GM19238 (cell line): Measurements from ENCODE around the gene IGF2BP2.

Experiments
- DNase-seq: peaks from one replicate; pipeline ENCODE4 v3.0.0; 2011; ENCODE audit warnings: low spot score; ENCODE audit not compliant: insufficient read length

The IGF2BP2 gene

GRCh38 chr3:185767002-185767688 lies 57.7 kb downstream of the IGF2BP2 start:
- DNase-seq, result no peak

GRCh38 chr3:185766329-185767001 lies 58.4 kb downstream of the IGF2BP2 start:
- DNase-seq, result no peak

GRCh38 chr3:185764980-185765370 lies 59.9 kb downstream of the IGF2BP2 start:
- no peak for DNase-seq

GRCh38 chr3:185764163-185764979 lies 60.5 kb downstream of the IGF2BP2 start:
- no peak for DNase-seq

- DNase-seq, result no peak
Observed at GRCh38 chr3:185763347-185764005, 61.4 kb downstream of the IGF2BP2 start.

- DNase-seq, result no peak
Observed at GRCh38 chr3:185760550-185760949, 64.3 kb downstream of the IGF2BP2 start.

GRCh38 chr3:185760088-185760487 lies 64.8 kb downstream of the IGF2BP2 start:
- no peak for DNase-seq

GRCh38 chr3:185759512-185759911 lies 65.3 kb downstream of the IGF2BP2 start:
- DNase-seq, result no peak

- DNase-seq, result no peak
Observed at GRCh38 chr3:185758912-185759311, 65.9 kb downstream of the IGF2BP2 start.

- no peak for DNase-seq
Observed at GRCh38 chr3:185757176-185757575, 67.7 kb downstream of the IGF2BP2 start.

GRCh38 chr3:185756477-185756876 lies 68.4 kb downstream of the IGF2BP2 start:
- DNase-seq, result no peak

GRCh38 chr3:185754920-185755319 lies 69.9 kb downstream of the IGF2BP2 start:
- no peak for DNase-seq

GRCh38 chr3:185753354-185753753 lies 71.5 kb downstream of the IGF2BP2 start:
- DNase-seq, result no peak

GRCh38 chr3:185750702-185751101 lies 74.1 kb downstream of the IGF2BP2 start:
- no peak for DNase-seq

- no peak for DNase-seq
Observed at GRCh38 chr3:185750015-185750414, 74.8 kb downstream of the IGF2BP2 start.

- no peak for DNase-seq
Observed at GRCh38 chr3:185746470-185746869, 78.4 kb downstream of the IGF2BP2 start.

- DNase-seq, result peak; percentile 32
Observed at GRCh38 chr3:185744997-185745843, 79.6 kb downstream of the IGF2BP2 start.

- no peak for DNase-seq
Observed at GRCh38 chr3:185741586-185741985, 83.3 kb downstream of the IGF2BP2 start.

GRCh38 chr3:185740133-185740532 lies 84.7 kb downstream of the IGF2BP2 start:
- DNase-seq, result no peak

- no peak for DNase-seq
Observed at GRCh38 chr3:185739264-185739701, 85.6 kb downstream of the IGF2BP2 start.
